ENCODE results near the gene NRG3.

Gene NRG3

GRCh38 chr10:81874875-81875466 is at the start of gene NRG3:
Gene NRG3, plus strand, starts transcription at chr10:81875194.
- Histone ChIP-seq H3K9me3 (ENCODE audit: control insufficient read depth, low read length) (no peaks in the 10 kb centered on the region), H3K4me3 (ENCODE audit: low read length) (no peak within 1 kb of the TSS), H3K4me1 (ENCODE audit: control insufficient read depth, insufficient read depth, low read length) (no peaks in the 10 kb centered on the region), H3K27me3 (replicated peaks; ENCODE audit: control insufficient read depth, insufficient read depth, low read length) (peaks cover 40% of the 10 kb centered on the region), H3K36me3 (ENCODE audit: control insufficient read depth, insufficient read depth, low read length, severe bottlenecking) (no peaks in the 10 kb centered on the region), H3K9ac (ENCODE audit: low read length) (no peak within 1 kb of the TSS)
- DNase-seq (ENCODE audit: low read depth), result no peak

DNA sequence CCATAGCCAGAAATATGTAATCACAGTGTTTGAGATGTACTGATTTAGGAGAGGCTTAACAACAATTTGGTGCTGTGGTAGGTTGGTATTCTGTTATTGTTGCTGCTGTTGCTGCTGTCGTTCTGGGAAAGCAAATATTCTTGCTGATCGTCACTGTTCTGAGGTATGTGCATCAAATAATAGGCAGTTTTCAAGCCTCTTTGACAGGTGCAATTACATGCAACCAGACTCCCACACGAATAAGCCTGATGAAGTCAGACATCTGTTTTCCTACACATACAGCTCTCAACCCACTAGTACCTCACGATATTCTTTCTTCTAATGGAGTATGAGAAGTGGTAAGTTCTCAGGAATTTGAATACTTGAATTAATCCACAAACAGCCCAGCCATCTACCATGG is 46.7 kb upstream of the NRG3 start:
- Histone ChIP-seq H3K4me1 (ENCODE audit: control insufficient read depth, insufficient read depth, low read length) (no peaks in the 10 kb centered on the region), H3K4me3 (ENCODE audit: low read length) (no peak overlapping the region), H3K27me3 (replicated peaks; ENCODE audit: control insufficient read depth, insufficient read depth, low read length) (no peaks in the 10 kb centered on the region)

GRCh38 chr10:81831060-81831459 is 43.9 kb upstream of the NRG3 start:
- Histone ChIP-seq H3K36me3 (ENCODE audit: control insufficient read depth, insufficient read depth, low read length, severe bottlenecking) (no peaks in the 10 kb centered on the region), H3K9me3 (ENCODE audit: control insufficient read depth, low read length) (peaks cover 4% of the 10 kb centered on the region), H3K27me3 (replicated peaks; ENCODE audit: control insufficient read depth, insufficient read depth, low read length) (no peaks in the 10 kb centered on the region), H3K4me3 (ENCODE audit: low read length) (no peak overlapping the region), H3K9ac (ENCODE audit: low read length) (no peak overlapping the region), H3K4me1 (ENCODE audit: control insufficient read depth, insufficient read depth, low read length) (no peaks in the 10 kb centered on the region)
- DNase-seq (ENCODE audit: low read depth), result no peak

More for the DNA sequence above, 46.7 kb upstream of the NRG3 start:
- no peak overlapping the region for H3K9ac ChIP-seq (ENCODE audit: low read length)
- no peak for DNase-seq (ENCODE audit: low read depth)
- H3K36me3 ChIP-seq (ENCODE audit: control insufficient read depth, insufficient read depth, low read length, severe bottlenecking), result no peaks in the 10 kb centered on the region
- peaks cover 4% of the 10 kb centered on the region for H3K9me3 ChIP-seq (ENCODE audit: control insufficient read depth, low read length)

- no peak for DNase-seq (ENCODE audit: low read depth)
- no peaks in the 10 kb centered on the region for H3K9me3 ChIP-seq (ENCODE audit: control insufficient read depth, low read length)
- H3K4me1 ChIP-seq (ENCODE audit: control insufficient read depth, insufficient read depth, low read length), result no peaks in the 10 kb centered on the region
- no peaks in the 10 kb centered on the region for H3K36me3 ChIP-seq (ENCODE audit: control insufficient read depth, insufficient read depth, low read length, severe bottlenecking)
- no peak overlapping the region for H3K9ac ChIP-seq (ENCODE audit: low read length)
- no peak overlapping the region for H3K4me3 ChIP-seq (ENCODE audit: low read length)
- H3K27me3 ChIP-seq (replicated peaks; ENCODE audit: control insufficient read depth, insufficient read depth, low read length), result no peaks in the 10 kb centered on the region
Observed at GRCh38 chr10:81838950-81839349, 36.0 kb upstream of the NRG3 start.

DNA sequence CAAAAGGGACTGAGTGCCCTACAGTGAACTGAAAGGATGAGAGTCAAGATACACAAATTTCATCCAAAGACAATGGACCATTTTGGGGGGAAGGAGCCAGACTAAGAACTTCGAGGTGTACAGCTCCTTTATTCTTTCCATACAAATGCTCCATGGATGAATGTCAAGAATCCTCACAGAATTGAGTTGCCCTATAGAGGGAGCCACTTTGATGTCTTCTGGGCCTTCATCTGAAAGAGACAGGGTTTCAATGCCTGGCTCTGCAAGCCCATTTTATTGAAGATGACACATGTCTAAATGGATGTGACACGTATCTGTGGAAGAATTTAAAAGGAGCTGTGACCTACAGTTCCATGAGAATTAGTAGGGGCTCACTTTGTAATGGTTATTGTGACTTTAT is 32.0 kb upstream of the NRG3 start:
- Histone ChIP-seq H3K9me3 (ENCODE audit: control insufficient read depth, low read length) (no peaks in the 10 kb centered on the region), H3K9ac (ENCODE audit: low read length) (no peak overlapping the region), H3K36me3 (ENCODE audit: control insufficient read depth, insufficient read depth, low read length, severe bottlenecking) (no peaks in the 10 kb centered on the region), H3K4me1 (ENCODE audit: control insufficient read depth, insufficient read depth, low read length) (no peaks in the 10 kb centered on the region), H3K4me3 (ENCODE audit: low read length) (no peak overlapping the region), H3K27me3 (replicated peaks; ENCODE audit: control insufficient read depth, insufficient read depth, low read length) (no peaks in the 10 kb centered on the region)
- DNase-seq (ENCODE audit: low read depth), result no peak

DNA sequence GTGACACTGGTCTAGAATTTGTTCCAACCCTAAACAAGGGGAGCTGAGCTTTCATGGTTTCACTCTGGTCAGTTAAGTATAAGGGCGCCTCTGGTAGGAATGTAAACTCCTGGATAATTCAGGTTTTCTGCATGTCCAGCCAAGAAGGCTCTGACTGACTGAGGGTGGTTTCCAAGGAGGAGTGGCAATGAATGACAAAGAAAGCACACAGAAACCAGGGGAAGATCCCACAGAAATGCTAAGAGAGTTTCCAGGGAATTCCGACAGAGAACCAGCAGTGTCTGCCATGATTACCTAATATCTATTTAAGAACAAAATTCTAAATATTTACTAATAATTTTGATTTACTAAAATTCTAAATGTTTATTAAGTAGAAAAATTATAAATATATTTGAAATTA is 27.3 kb upstream of the NRG3 start:
- DNase-seq (ENCODE audit: low read depth), result no peak
- Histone ChIP-seq H3K9ac (ENCODE audit: low read length) (no peak overlapping the region), H3K4me1 (ENCODE audit: control insufficient read depth, insufficient read depth, low read length) (no peaks in the 10 kb centered on the region), H3K27me3 (replicated peaks; ENCODE audit: control insufficient read depth, insufficient read depth, low read length) (no peaks in the 10 kb centered on the region), H3K4me3 (ENCODE audit: low read length) (no peak overlapping the region), H3K9me3 (ENCODE audit: control insufficient read depth, low read length) (peaks cover 3% of the 10 kb centered on the region), H3K36me3 (ENCODE audit: control insufficient read depth, insufficient read depth, low read length, severe bottlenecking) (no peaks in the 10 kb centered on the region)

- H3K27me3 ChIP-seq (replicated peaks; ENCODE audit: control insufficient read depth, insufficient read depth, low read length), result no peaks in the 10 kb centered on the region
- no peak overlapping the region for H3K4me3 ChIP-seq (ENCODE audit: low read length)
- no peaks in the 10 kb centered on the region for H3K4me1 ChIP-seq (ENCODE audit: control insufficient read depth, insufficient read depth, low read length)
- no peak for DNase-seq (ENCODE audit: low read depth)
- H3K36me3 ChIP-seq (ENCODE audit: control insufficient read depth, insufficient read depth, low read length, severe bottlenecking), result no peaks in the 10 kb centered on the region
- H3K9ac ChIP-seq (ENCODE audit: low read length), result no peak overlapping the region
- H3K9me3 ChIP-seq (ENCODE audit: control insufficient read depth, low read length), result peaks cover 6% of the 10 kb centered on the region
Observed at GRCh38 chr10:81848514-81848913, 26.5 kb upstream of the NRG3 start.

- no peak for DNase-seq (ENCODE audit: low read depth)
- no peaks in the 10 kb centered on the region for H3K36me3 ChIP-seq (ENCODE audit: control insufficient read depth, insufficient read depth, low read length, severe bottlenecking)
- no peak overlapping the region for H3K9ac ChIP-seq (ENCODE audit: low read length)
- peaks cover 10% of the 10 kb centered on the region for H3K9me3 ChIP-seq (ENCODE audit: control insufficient read depth, low read length)
- no peaks in the 10 kb centered on the region for H3K27me3 ChIP-seq (replicated peaks; ENCODE audit: control insufficient read depth, insufficient read depth, low read length)
- H3K4me3 ChIP-seq (ENCODE audit: low read length), result no peak overlapping the region
- H3K4me1 ChIP-seq (ENCODE audit: control insufficient read depth, insufficient read depth, low read length), result no peaks in the 10 kb centered on the region
Observed at GRCh38 chr10:81848931-81849330, 26.1 kb upstream of the NRG3 start.

DNA sequence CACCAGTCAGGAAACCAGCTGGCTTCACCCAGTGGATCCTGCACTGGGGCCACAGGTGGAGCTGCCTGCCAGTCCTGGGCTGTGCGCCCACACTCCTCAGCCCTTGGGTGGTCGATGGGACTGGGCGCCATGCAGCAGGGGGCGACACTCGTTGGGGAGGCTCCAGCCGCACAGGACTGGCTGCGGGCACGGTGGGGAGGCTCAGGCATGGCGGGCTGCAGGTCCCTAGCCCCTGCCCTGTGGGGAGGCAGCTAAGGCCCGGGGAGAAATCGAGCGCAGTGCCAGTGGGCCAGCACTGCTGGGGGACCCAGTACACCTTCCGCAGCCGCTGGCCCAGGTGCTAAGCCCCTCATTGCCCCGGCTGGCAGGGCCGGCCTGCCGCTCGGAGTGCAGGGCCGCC is 12.4 kb upstream of the NRG3 start:
- no peaks in the 10 kb centered on the region for H3K4me1 ChIP-seq (ENCODE audit: control insufficient read depth, insufficient read depth, low read length)
- no peaks in the 10 kb centered on the region for H3K27me3 ChIP-seq (replicated peaks; ENCODE audit: control insufficient read depth, insufficient read depth, low read length)
- no peak overlapping the region for H3K4me3 ChIP-seq (ENCODE audit: low read length)
- no peak for DNase-seq (ENCODE audit: low read depth)
- peaks cover 5% of the 10 kb centered on the region for H3K9me3 ChIP-seq (ENCODE audit: control insufficient read depth, low read length)
- H3K9ac ChIP-seq (ENCODE audit: low read length), result no peak overlapping the region
- no peaks in the 10 kb centered on the region for H3K36me3 ChIP-seq (ENCODE audit: control insufficient read depth, insufficient read depth, low read length, severe bottlenecking)

- Histone ChIP-seq H3K4me3 (ENCODE audit: low read length) (no peak overlapping the region), H3K9ac (ENCODE audit: low read length) (no peak overlapping the region), H3K9me3 (ENCODE audit: control insufficient read depth, low read length) (peaks cover 5% of the 10 kb centered on the region), H3K4me1 (ENCODE audit: control insufficient read depth, insufficient read depth, low read length) (no peaks in the 10 kb centered on the region), H3K27me3 (replicated peaks; ENCODE audit: control insufficient read depth, insufficient read depth, low read length) (no peaks in the 10 kb centered on the region), H3K36me3 (ENCODE audit: control insufficient read depth, insufficient read depth, low read length, severe bottlenecking) (no peaks in the 10 kb centered on the region)
- no peak for DNase-seq (ENCODE audit: low read depth)
Observed at GRCh38 chr10:81863771-81864170, 11.2 kb upstream of the NRG3 start.

GRCh38 chr10:81865581-81865980 is 9.4 kb upstream of the NRG3 start:
- H3K4me1 ChIP-seq (ENCODE audit: control insufficient read depth, insufficient read depth, low read length), result no peaks in the 10 kb centered on the region
- H3K9ac ChIP-seq (ENCODE audit: low read length), result no peak overlapping the region
- H3K27me3 ChIP-seq (replicated peaks; ENCODE audit: control insufficient read depth, insufficient read depth, low read length), result no peaks in the 10 kb centered on the region
- no peak overlapping the region for H3K4me3 ChIP-seq (ENCODE audit: low read length)
- no peak for DNase-seq (ENCODE audit: low read depth)
- peaks cover 5% of the 10 kb centered on the region for H3K9me3 ChIP-seq (ENCODE audit: control insufficient read depth, low read length)
- H3K36me3 ChIP-seq (ENCODE audit: control insufficient read depth, insufficient read depth, low read length, severe bottlenecking), result no peaks in the 10 kb centered on the region

GRCh38 chr10:81866753-81867152 is 8.2 kb upstream of the NRG3 start:
- no peaks in the 10 kb centered on the region for H3K9me3 ChIP-seq (ENCODE audit: control insufficient read depth, low read length)
- H3K36me3 ChIP-seq (ENCODE audit: control insufficient read depth, insufficient read depth, low read length, severe bottlenecking), result no peaks in the 10 kb centered on the region
- DNase-seq (ENCODE audit: low read depth), result no peak
- H3K4me1 ChIP-seq (ENCODE audit: control insufficient read depth, insufficient read depth, low read length), result no peaks in the 10 kb centered on the region
- H3K9ac ChIP-seq (ENCODE audit: low read length), result no peak overlapping the region
- no peaks in the 10 kb centered on the region for H3K27me3 ChIP-seq (replicated peaks; ENCODE audit: control insufficient read depth, insufficient read depth, low read length)
- no peak overlapping the region for H3K4me3 ChIP-seq (ENCODE audit: low read length)
